ENCODE measurements around the gene LYL1. TPM values are rescaled to one million over a fixed set of nuclear protein-coding genes. Genes with fewer than 3 reads are reported as not detected.

The LYL1 gene
- total RNA-seq, 1 donor from 2014 or later: 0.88 TPM

DNA sequence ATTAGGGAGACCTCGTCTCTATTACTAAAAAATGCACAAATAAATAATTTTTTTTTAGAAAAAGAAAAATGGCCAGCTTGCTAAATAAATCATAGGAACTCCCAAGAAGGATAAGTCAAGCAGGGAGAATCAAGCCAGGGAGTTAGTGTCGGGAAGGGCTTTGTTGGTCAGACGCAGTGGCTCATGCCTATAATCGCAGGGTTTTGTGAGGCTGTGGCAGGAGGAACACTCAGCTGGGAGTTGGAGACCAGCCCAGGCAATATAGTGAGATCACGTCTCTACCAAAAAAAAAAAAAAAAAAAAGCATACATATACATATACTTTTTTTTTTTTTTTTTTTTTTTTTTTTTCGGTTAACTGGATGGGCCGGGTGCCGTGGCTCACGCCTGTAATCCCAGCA, 24.4 kb upstream of the LYL1 start:
- H4K20me1 ChIP-seq (ENCODE audit: low read depth): peaks cover 100% of the 10 kb centered on the region
- Mint-ChIP-seq H3K9me3 (no peaks in the 10 kb centered on the region), H3K27ac (no peak overlapping the region), H3K36me3 (peaks cover 8% of the 10 kb centered on the region), H3K4me3 (no peak overlapping the region), H3K27me3 (ENCODE audit: insufficient read depth, low read depth) (peaks cover 5% of the 10 kb centered on the region), H3K4me1 (peaks cover 27% of the 10 kb centered on the region)
- no peak for DNase-seq (ENCODE audit: low spot score)
- no peak overlapping the region for H2AFZ ChIP-seq (replicated peaks)
- H3K4me2 ChIP-seq: no peak overlapping the region
- no peaks in the 10 kb centered on the region for H3K4me1 ChIP-seq
- H3K79me2 ChIP-seq (ENCODE audit: low read depth): peaks cover 100% of the 10 kb centered on the region
- no peak overlapping the region for H3K9ac ChIP-seq
- H3K4me3 ChIP-seq: no peak overlapping the region
- H3K27ac ChIP-seq: no peak overlapping the region
- no peaks in the 10 kb centered on the region for H3F3A ChIP-seq (ENCODE audit: low read depth)
- no peaks in the 10 kb centered on the region for H3K27me3 ChIP-seq
- TF ChIP-seq, protein P1, sequence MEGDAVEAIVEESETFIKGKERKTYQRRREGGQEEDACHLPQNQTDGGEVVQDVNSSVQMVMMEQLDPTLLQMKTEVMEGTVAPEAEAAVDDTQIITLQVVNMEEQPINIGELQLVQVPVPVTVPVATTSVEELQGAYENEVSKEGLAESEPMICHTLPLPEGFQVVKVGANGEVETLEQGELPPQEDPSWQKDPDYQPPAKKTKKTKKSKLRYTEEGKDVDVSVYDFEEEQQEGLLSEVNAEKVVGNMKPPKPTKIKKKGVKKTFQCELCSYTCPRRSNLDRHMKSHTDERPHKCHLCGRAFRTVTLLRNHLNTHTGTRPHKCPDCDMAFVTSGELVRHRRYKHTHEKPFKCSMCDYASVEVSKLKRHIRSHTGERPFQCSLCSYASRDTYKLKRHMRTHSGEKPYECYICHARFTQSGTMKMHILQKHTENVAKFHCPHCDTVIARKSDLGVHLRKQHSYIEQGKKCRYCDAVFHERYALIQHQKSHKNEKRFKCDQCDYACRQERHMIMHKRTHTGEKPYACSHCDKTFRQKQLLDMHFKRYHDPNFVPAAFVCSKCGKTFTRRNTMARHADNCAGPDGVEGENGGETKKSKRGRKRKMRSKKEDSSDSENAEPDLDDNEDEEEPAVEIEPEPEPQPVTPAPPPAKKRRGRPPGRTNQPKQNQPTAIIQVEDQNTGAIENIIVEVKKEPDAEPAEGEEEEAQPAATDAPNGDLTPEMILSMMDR (IDR thresholded peaks at IDR 0.05): no peak
- no peak for TF ChIP-seq EZH2phosphoT487 (IDR thresholded peaks at IDR 0.05)
- no peak for TF ChIP-seq EZH2 (IDR thresholded peaks at IDR 0.05)
- no peaks in the 10 kb centered on the region for H3K36me3 ChIP-seq
- no peaks in the 10 kb centered on the region for H3K9me3 ChIP-seq (ENCODE audit: low read depth)

DNA sequence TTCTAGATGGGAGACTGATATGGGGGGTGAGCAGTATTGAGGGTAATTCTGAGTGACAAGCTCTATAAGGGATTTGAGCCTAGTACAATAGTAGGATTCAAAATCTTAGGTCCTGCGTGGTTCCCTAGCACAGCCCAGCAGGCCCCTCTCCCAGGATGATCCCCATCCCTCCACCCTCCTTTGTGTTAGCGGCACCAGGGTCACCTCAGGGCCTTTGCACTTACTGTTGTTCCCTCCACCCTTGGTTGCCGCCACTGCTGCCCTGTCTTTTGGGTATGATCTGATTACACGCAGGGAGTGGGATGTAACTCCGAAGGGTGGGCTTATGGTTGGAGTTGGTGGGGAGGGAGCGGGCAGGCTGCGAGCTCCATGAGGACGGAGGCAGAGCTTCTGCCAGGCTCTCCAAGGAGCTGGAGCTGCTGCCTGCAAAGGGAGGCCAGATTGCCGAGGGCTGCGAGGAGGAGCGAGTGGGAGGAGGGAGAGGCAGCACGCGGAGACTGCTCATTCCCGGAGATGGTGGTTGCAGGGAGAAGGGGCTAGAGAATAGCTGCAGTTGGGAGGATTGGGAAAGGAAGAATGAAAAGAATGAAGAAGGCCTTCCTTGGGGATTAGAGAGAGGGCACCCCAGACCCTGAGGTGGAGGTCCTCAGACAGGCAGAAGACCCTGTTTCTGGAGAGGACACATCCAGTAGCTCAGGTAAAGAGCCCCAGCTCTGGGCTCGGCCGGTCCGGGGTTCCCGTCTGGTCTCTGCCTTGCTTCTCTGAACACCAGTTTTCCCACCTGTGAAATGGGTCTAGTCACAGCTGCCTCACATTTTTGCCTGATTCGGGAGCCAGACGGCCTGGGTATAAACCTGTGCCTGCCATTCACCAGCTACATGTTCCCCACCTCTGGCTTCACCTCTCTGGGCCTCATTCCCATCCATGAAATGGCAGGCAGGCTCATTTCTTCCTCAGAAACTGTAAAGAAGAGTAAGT, 20.6 kb upstream of the LYL1 start:
- Histone ChIP-seq H3K4me2 (no peak overlapping the region), H3K36me3 (no peaks in the 10 kb centered on the region), H3K9ac (no peak overlapping the region), H2AFZ (replicated peaks) (no peak overlapping the region), H3K27me3 (no peaks in the 10 kb centered on the region), H3K4me3 (no peak overlapping the region), H3K4me1 (peaks cover 15% of the 10 kb centered on the region), H3K79me2 (ENCODE audit: low read depth) (peaks cover 100% of the 10 kb centered on the region), H3F3A (ENCODE audit: low read depth) (no peaks in the 10 kb centered on the region), H4K20me1 (ENCODE audit: low read depth) (peaks cover 99% of the 10 kb centered on the region), H3K9me3 (ENCODE audit: low read depth) (no peaks in the 10 kb centered on the region), H3K27ac (no peak overlapping the region)
- H3K27ac Mint-ChIP-seq: no peak overlapping the region
- peaks cover 12% of the 10 kb centered on the region for H3K36me3 Mint-ChIP-seq
- peak overlapping the region; percentile 1 for H3K4me3 Mint-ChIP-seq
- no peak for DNase-seq (ENCODE audit: low spot score)
- peaks cover 45% of the 10 kb centered on the region for H3K4me1 Mint-ChIP-seq
- H3K9me3 Mint-ChIP-seq: no peaks in the 10 kb centered on the region
- H3K27me3 Mint-ChIP-seq (ENCODE audit: insufficient read depth, low read depth): peaks cover 9% of the 10 kb centered on the region
- TF ChIP-seq, protein P1 (IDR thresholded peaks at IDR 0.05): no peak
- TF ChIP-seq EZH2 (IDR thresholded peaks at IDR 0.05) (no peak), EZH2phosphoT487 (IDR thresholded peaks at IDR 0.05) (no peak)

DNA sequence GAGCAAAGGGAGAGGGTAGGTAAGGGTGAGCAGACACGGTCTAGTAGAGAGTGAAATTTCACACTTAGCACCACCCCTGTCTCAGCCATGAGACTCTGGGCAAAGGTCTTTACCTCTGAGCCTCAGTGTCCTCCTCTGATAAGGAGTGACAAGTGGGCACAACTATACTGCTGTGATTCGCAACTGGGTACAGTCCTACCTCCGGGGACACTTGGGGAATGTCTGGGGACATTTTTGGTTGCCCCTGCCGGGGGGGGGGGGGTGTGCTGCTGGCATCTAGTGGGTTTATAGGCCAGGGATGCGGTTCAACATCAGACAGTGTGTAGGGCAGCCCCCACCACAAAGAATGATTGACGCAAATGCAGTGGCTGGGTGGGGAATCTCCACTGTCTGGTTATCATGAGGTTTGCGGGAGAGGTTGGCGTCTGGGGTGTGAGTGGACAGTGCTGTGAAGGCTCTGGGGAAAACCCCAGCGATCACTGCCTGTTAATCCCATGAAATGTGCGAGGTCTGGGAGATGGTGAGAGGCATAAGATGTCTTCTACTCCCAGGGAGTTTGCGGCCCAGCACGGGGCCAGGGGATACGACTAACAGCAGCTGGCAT, 19.7 kb upstream of the LYL1 start:
- DNase-seq (ENCODE audit: low spot score): no peak
- H3K4me2 ChIP-seq: no peak overlapping the region
- Mint-ChIP-seq H3K4me1 (peaks cover 40% of the 10 kb centered on the region), H3K9me3 (no peaks in the 10 kb centered on the region), H3K27me3 (ENCODE audit: insufficient read depth, low read depth) (peaks cover 11% of the 10 kb centered on the region), H3K4me3 (peak overlapping the region; percentile 1), H3K27ac (peak overlapping the region; percentile 59), H3K36me3 (peaks cover 9% of the 10 kb centered on the region)
- no peak overlapping the region for H3K27ac ChIP-seq
- H3K27me3 ChIP-seq: no peaks in the 10 kb centered on the region
- H3K9me3 ChIP-seq (ENCODE audit: low read depth): no peaks in the 10 kb centered on the region
- peaks cover 4% of the 10 kb centered on the region for H3F3A ChIP-seq (ENCODE audit: low read depth)
- H4K20me1 ChIP-seq (ENCODE audit: low read depth): peaks cover 90% of the 10 kb centered on the region
- H2AFZ ChIP-seq (replicated peaks): no peak overlapping the region
- H3K36me3 ChIP-seq: no peaks in the 10 kb centered on the region
- H3K9ac ChIP-seq: no peak overlapping the region
- peaks cover 94% of the 10 kb centered on the region for H3K79me2 ChIP-seq (ENCODE audit: low read depth)
- H3K4me3 ChIP-seq: no peak overlapping the region
- TF ChIP-seq, protein P1 (IDR thresholded peaks at IDR 0.05): no peak
- no peak for TF ChIP-seq EZH2phosphoT487 (IDR thresholded peaks at IDR 0.05)
- peaks cover 15% of the 10 kb centered on the region for H3K4me1 ChIP-seq
